NOMO-1 treated with DMSO at 0.1 percent for 48 hours (cell line): Measurements from ENCODE around the gene RHBDD3.

Source experiments
- DNase-seq: peaks from one replicate; lab custom pipeline; 2025; ENCODE audit not compliant: unreplicated experiment; lab: John Stamatoyannopoulos, UW

The RHBDD3 gene

GRCh38 chr22:29306175-29306834, 38.5 kb upstream of the RHBDD3 start, which contains the start of gene GAS2L1:
Gene GAS2L1, plus strand, starts transcription at chr22:29306650. Its CDS starts 1,456 bp downstream, at chr22:29308106.
- DNase-seq, result peak; percentile 57

GRCh38 chr22:29305836-29306174, 38.0 kb upstream of the RHBDD3 start:
- no peak for DNase-seq

GRCh38 chr22:29302681-29303465, 35.1 kb upstream of the RHBDD3 start:
- no peak for DNase-seq

- no peak for DNase-seq
These were observed 34.6 kb upstream of the RHBDD3 start for GRCh38 chr22:29302402-29302680.

- no peak for DNase-seq
These were observed 34.1 kb upstream of the RHBDD3 start for GRCh38 chr22:29301716-29302401.

GRCh38 chr22:29300807-29301601, 33.2 kb upstream of the RHBDD3 start:
- DNase-seq, result no peak

- no peak for DNase-seq
These were observed 32.7 kb upstream of the RHBDD3 start for GRCh38 chr22:29300467-29300806.

GRCh38 chr22:29299136-29299900, 31.5 kb upstream of the RHBDD3 start:
- no peak for DNase-seq

GRCh38 chr22:29298641-29299040, 30.9 kb upstream of the RHBDD3 start:
- no peak for DNase-seq

GRCh38 chr22:29292379-29292778, 24.6 kb upstream of the RHBDD3 start:
- no peak for DNase-seq

GRCh38 chr22:29291215-29291614, 23.4 kb upstream of the RHBDD3 start:
- DNase-seq, result no peak

GRCh38 chr22:29290061-29290460, 22.3 kb upstream of the RHBDD3 start:
- no peak for DNase-seq

GRCh38 chr22:29288837-29289236, 21.1 kb upstream of the RHBDD3 start:
- no peak for DNase-seq

GRCh38 chr22:29284196-29284595, 16.4 kb upstream of the RHBDD3 start:
- no peak for DNase-seq

GRCh38 chr22:29277927-29278326, 10.1 kb upstream of the RHBDD3 start:
- no peak for DNase-seq

- DNase-seq, result no peak
These were observed 8.2 kb upstream of the RHBDD3 start for GRCh38 chr22:29275819-29276565.

GRCh38 chr22:29275167-29275566, 7.4 kb upstream of the RHBDD3 start:
- no peak for DNase-seq

GRCh38 chr22:29272624-29273023, 4.8 kb upstream of the RHBDD3 start:
- DNase-seq, result no peak

- peak; percentile 85 for DNase-seq
These were observed 2.9 kb upstream of the RHBDD3 start for GRCh38 chr22:29270475-29271271.
